ENCODE measurements around the gene CLTC.

The CLTC gene

GRCh38 chr17:59725691-59726090, 106.0 kb downstream of the CLTC start:
- in situ Hi-C loops (cut with MboI; ENCODE audit: low sequenced_read_pairs, unreplicated experiment): no loop called here
- DNase-seq (ENCODE audit: low spot score): no peak
- TF ChIP-seq CTCF (IDR thresholded peaks at IDR 0.05; ENCODE audit: borderline replicate concordance, control extremely low read depth, extremely low read depth, insufficient read depth, missing control alignments): no peak

- DNase-seq (ENCODE audit: low spot score): no peak
- in situ Hi-C loops (cut with MboI; ENCODE audit: low sequenced_read_pairs, unreplicated experiment): no loop called here
- no peak for TF ChIP-seq CTCF (IDR thresholded peaks at IDR 0.05; ENCODE audit: borderline replicate concordance, control extremely low read depth, extremely low read depth, insufficient read depth, missing control alignments)
Observed at GRCh38 chr17:59727817-59728533, 108.3 kb downstream of the CLTC start.

GRCh38 chr17:59730268-59730834, 110.7 kb downstream of the CLTC start:
- DNase-seq (ENCODE audit: low spot score): no peak
- no peak for TF ChIP-seq CTCF (IDR thresholded peaks at IDR 0.05; ENCODE audit: borderline replicate concordance, control extremely low read depth, extremely low read depth, insufficient read depth, missing control alignments)
- in situ Hi-C loops (cut with MboI; ENCODE audit: low sequenced_read_pairs, unreplicated experiment): no loop called here

GRCh38 chr17:59733697-59734096, 114.0 kb downstream of the CLTC start:
- no peak for TF ChIP-seq CTCF (IDR thresholded peaks at IDR 0.05; ENCODE audit: borderline replicate concordance, control extremely low read depth, extremely low read depth, insufficient read depth, missing control alignments)
- no peak for DNase-seq (ENCODE audit: low spot score)
- in situ Hi-C loops (cut with MboI; ENCODE audit: low sequenced_read_pairs, unreplicated experiment): no loop called here

- no peak for DNase-seq (ENCODE audit: low spot score)
- in situ Hi-C loops (cut with MboI; ENCODE audit: low sequenced_read_pairs, unreplicated experiment): no loop called here
- TF ChIP-seq CTCF (IDR thresholded peaks at IDR 0.05; ENCODE audit: borderline replicate concordance, control extremely low read depth, extremely low read depth, insufficient read depth, missing control alignments): no peak
Observed at GRCh38 chr17:59734226-59734625, 114.5 kb downstream of the CLTC start.

GRCh38 chr17:59737324-59737723, 117.6 kb downstream of the CLTC start:
- in situ Hi-C loops (cut with MboI; ENCODE audit: low sequenced_read_pairs, unreplicated experiment): no loop called here
- no peak for DNase-seq (ENCODE audit: low spot score)
- no peak for TF ChIP-seq CTCF (IDR thresholded peaks at IDR 0.05; ENCODE audit: borderline replicate concordance, control extremely low read depth, extremely low read depth, insufficient read depth, missing control alignments)
